HG03354 (cell line): ENCODE data around the gene C4orf54.

Experiments
- ATAC-seq: cut with Tn5 transposase; IDR thresholded peaks from one replicate; pipeline ENCODE4 v1.9.1; 2021; ENCODE audit warnings: mild to moderate bottlenecking; ENCODE audit not compliant: unreplicated experiment, poor library complexity, severe bottlenecking

The C4orf54 gene

GRCh38 chr4:99657798-99658197, at the start of gene C4orf54:
Gene C4orf54, minus strand, starts transcription at chr4:99657828. Its CDS starts 3,180 bp downstream, at chr4:99654648.
- no peak for ATAC-seq

GRCh38 chr4:99705891-99706290, 48.3 kb upstream of the C4orf54 start:
- no peak for ATAC-seq

GRCh38 chr4:99696801-99697200, 39.2 kb upstream of the C4orf54 start:
- no peak for ATAC-seq

- no peak for ATAC-seq
Measured at GRCh38 chr4:99693140-99693539, 35.5 kb upstream of the C4orf54 start.

- ATAC-seq: no peak
Measured at GRCh38 chr4:99690990-99691389, 33.4 kb upstream of the C4orf54 start.

DNA sequence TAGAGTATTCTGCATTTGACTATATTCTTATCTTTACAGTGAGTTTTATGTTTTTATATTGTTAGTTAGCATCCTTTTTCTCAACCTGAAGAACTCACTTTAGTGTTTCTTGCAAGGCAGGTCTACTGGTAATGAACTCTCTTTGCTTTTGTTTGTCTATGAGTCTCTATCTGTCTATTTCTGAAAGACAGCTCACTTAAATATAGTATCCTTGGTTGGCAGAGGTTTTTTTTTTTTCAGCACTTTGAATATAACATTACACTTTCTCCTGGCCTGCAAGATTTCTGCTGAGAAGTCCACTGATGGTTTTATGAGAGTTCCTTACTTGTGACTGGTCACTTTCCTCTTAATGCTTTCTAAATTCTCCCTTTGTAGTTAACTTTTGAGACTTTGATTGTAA, 32.8 kb upstream of the C4orf54 start:
- ATAC-seq: no peak

DNA sequence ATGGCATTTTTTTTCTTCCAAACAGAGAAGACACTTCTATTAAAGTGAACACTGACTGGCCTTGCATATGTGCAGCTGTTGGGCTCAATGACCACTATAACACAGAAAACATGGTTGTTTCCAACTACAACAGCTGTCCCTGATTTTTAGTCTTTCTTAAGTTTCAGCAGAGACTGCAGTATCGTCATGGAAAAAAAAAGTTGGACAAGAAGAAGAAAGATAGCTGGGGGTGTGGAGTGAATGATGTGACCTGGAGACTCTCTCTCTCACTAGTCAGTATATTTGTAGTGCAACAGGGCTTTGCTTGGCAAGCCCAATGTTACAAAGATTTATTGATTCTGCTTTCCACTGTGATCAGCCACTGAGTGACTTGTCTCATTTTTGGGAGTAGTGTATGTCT, 29.5 kb upstream of the C4orf54 start:
- no peak for ATAC-seq

GRCh38 chr4:99685234-99685633, 27.6 kb upstream of the C4orf54 start:
- ATAC-seq: no peak

GRCh38 chr4:99683895-99684294, 26.3 kb upstream of the C4orf54 start:
- no peak for ATAC-seq

GRCh38 chr4:99679976-99680375, 22.3 kb upstream of the C4orf54 start:
- no peak for ATAC-seq

DNA sequence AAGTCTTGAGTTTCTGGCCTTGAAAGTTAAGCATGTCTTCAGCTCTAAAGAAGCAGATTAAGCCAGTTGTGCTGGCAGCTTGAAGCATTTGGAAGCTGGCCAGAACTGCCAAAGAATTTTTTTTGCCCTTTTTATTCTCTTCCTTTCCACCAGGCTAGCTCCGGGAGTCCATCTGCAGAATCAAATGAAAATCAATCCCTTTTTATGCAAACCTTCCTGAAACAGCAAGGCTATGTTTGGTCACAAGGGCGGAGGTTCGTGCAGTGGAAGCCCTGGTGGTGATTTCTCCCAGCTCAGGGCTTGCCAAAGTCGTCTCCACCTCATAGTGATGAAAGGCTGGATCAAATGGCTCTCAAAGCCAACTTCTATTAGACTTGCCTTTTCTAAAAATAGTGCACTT, 21.6 kb upstream of the C4orf54 start:
- no peak for ATAC-seq

- ATAC-seq: no peak
Measured at GRCh38 chr4:99677161-99677560, 19.5 kb upstream of the C4orf54 start.

DNA sequence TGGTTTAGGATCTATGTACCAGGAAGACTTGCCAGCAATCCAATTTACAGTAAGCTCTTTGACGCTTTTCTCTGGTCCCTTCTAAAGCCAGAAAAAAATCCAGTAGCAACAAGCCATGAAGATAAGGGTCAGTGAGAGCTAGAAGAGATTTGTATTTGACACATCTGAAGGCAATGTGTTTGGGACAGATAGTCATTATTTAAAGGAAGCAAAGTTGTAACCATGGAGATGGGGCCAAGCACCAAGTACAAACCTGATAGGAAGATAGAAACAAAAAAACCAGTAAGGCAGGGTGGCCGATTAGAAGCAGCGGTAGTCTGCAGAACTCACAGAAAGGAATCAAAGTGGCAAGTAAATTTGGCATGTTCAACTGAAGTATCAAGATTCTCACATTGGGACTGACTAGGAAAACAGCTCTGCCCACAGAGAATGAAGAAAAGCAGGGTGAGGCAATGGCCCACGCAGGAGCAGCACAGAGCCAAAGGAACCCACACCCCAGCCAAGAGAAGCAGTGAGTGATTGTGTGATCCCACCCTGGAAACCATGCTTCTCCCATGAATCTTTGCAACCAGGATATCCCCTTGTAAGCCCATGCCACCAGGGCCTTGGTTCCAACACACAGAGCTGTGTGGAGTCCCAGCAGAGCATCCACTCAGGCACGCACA, 12.9 kb upstream of the C4orf54 start:
- ATAC-seq: no peak

DNA sequence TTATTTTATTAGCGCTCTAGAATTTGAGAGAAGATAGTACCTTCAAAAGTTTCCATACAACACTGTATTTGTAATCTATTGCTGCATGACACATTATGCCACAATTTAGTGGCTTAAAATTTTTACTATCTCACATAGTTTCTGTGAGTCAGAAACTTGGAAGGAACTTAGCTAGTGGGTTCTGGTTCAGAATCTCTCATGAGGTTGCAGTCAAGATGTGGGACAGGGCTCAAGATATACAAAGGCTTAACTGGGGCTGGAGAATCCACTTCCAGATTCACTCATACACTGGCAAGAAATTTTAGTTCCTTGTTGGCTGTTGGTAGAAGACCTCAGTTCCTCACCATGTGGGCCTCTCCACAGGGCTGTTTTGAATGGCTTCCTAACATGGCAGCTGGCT, 11.5 kb upstream of the C4orf54 start:
- ATAC-seq: no peak

DNA sequence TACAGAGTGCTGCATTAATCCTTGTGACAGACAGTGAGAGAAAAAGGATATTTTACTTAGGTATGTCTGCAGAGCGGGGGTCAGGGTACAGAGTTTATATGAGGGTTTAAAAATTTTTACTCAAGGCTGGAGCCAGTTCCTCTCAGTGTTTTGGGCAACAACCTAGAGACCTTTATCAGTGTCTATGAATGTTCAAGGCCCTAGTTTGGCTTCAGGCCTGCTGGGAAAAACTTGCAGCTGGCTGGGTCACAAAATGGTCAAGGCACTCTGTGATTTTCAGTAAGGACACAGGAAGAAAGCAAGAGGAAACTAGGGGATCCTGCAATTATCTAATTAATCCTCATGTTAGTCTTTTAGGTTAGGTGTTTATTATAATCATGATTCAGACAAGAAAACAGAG, 10.8 kb upstream of the C4orf54 start:
- ATAC-seq: no peak

- no peak for ATAC-seq
Measured at GRCh38 chr4:99665983-99666382, 8.4 kb upstream of the C4orf54 start.

DNA sequence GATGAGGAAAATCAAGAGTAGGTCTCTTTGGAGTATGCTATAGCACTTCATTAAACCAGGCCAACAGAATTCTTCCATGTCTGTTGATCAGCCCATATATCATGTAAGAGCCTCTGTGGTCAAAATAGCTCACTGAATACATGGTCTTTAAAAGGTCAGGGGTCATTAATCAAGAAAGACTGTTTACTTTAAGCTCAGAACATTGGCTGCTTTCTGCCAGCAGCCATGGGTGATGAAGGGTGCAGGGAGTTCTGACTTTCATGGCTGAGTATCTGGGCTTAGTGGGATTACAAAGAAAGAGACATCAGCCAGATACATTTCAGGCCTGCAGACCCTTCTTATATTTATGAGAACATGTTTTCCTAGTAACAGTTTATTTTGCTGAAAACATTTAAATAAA, 7.1 kb upstream of the C4orf54 start:
- no peak for ATAC-seq

- ATAC-seq: no peak
Measured at GRCh38 chr4:99661907-99662306, 4.3 kb upstream of the C4orf54 start.

DNA sequence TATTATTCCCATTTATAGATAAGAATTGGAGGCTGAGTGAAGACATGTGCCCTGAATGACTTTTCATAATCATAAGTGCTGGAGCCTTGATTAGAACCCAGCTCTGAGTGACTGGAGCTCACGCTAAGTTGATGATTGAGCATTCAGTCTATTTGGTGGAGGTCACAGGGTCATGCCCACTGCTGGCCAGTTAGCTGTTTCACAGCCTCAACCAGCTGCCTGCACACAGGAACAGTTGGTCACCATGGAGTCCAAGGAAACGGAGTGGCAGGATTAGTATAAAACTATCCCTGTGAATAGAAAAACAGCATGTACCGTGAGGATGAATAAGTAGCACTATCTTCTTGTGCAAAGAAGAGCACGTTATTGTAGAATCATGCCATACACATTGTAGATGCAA, 1.0 kb upstream of the C4orf54 start:
- no peak for ATAC-seq

DNA sequence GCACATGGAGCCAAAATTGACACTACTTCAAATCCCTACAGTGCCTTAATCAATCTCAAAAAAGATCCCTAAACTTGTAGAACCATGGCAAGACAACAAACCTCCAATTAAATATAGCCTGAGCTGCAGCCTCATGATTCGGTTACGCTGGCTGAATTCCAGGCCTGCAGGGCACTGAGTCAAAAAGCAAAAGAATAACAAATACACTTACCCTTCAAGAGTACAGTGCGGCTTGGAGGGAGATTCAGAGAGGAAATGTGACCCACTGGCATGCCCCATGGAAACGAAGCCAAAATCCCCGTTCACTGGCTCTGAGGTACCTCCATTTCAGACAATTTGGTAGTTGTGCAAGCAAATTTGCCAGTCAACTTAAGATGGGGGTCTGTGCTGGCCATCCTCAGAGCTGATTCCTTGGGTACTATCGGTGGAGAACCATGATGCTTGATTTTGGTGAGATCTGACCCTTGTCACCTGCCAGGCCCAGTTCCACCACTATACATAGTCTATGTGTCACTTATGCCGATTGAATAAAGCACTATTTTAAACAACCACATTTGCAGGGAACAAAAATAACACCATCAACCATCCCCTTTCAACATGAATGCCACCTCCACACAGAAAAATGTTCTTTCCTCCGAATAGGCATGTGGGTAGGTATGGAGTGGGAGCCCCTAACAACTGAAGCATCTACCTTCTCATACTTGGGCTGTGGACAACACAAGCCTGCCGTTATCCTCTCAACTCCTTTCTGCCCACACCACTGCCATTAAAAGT, 2.1 kb downstream of the C4orf54 start:
- ATAC-seq: no peak

DNA sequence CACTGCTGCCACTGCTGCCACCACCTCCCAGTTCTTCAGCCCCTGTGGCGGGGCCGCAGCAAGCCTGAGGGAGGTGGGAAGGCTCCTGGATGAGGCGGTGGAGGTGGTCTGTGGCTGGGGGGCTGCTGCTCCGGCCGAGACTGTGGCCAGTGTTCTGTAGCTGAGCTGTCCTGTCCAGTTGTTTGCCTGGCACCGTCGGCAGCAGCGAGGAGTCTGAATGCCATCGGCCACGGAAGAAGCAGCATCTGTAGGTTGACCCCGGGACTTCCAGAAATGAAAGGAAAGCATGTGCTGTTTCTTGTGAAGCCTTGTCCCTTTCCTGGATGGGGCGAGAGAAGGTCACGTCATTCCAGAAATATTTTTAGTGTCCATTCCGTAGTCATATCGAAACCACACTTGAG, 3.3 kb downstream of the C4orf54 start:
- ATAC-seq: no peak
